GM18861 (cell line): ENCODE measurements around the gene ELMO1.

ENCODE experiments used
- ATAC-seq: cut with Tn5 transposase; IDR thresholded peaks from one replicate; pipeline ENCODE4 v1.9.1; 2021; ENCODE audit not compliant: unreplicated experiment

The ELMO1 gene

DNA sequence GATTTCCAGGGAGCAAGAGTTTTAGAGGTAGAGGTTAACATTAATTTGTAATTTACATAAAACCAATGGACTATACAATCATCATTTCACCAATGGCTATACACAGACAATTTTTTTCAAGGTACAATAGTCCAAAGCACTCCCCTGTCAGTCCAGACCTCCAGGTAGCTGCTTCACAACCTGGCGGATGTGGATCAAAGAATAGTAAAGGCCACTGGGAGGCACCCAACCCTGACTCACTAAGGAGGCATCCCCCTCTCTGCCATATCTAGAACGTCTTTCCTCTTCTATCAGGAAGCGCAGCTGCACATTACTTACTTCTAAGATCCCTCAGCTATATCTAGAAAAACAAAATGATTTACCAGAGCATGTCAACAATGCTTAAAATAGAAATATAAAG is 506.6 kb downstream of the ELMO1 start:
- no peak for ATAC-seq

DNA sequence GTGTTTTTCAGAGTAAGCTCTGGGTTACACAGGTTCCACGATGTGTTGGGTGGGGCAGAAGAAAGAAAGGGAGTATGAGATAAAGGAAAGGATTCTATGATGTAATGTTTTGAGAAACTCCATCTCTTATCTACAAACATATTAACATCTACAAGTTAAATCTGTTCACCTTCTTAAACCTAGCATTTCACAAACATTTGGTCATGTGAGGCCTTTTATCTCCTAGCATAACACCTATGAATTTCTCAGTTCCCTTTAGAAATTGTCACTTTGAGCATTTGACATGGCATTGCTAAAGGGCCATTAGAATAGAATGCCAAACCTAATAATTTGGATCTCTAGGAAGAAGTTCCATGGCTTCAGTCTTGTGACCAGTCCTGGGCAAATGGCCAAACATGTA is 507.3 kb downstream of the ELMO1 start:
- no peak for ATAC-seq

DNA sequence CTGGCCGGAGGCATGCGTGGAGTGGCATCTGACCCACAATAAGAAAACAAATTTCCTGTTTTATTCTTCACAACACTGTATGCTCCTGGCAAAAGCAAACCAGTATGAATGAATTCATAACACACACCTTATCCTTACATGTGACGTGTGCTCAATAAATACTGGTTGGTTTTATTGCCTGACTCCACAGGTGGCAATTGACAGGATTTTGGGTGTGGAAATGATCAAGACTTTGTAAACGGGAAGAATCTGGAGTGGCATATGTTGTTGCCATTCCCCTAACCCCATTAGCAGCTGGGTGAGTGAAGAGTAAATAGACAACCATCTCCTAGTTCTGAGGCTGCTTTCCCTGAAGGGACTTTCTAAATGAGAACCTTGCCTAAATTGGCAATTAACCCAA is 508.8 kb downstream of the ELMO1 start:
- no peak for ATAC-seq

DNA sequence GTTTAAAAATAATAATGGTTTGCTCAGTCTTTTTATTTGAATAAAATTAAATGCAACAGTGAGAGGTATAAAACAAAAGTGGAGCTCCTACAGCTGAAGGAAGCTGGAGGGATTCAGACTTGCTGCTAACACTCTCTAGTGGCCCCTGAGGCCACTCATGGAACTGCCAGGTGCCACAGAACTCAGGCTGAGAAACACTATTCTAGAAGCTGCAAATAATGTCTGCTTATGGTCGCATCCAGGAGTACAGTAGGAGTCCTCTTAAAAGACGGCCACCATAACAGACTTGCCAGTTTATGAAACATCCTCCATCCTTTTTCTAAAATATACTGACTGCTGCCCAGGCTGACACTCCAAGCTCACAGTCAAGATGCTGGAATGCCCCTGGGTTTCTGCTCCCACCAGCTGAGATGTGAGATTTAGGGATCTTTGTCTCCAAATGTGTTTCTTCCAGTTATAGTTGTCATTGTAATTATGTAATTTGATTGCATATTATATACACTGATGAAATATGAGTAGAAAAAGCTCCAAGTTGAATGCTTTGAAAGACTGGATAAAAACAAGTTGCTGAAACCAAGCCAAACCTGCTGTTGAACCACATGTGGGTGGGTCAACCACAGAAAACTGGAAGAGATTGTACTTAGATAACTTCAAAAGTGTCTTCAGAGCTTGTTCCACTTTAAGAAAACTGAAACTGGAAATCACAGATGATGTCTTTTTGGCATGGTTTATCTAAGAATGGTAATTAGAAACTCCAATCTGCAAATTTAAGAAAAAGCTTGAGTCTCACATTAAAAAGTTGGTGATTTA is 510.7 kb downstream of the ELMO1 start:
- ATAC-seq: no peak

DNA sequence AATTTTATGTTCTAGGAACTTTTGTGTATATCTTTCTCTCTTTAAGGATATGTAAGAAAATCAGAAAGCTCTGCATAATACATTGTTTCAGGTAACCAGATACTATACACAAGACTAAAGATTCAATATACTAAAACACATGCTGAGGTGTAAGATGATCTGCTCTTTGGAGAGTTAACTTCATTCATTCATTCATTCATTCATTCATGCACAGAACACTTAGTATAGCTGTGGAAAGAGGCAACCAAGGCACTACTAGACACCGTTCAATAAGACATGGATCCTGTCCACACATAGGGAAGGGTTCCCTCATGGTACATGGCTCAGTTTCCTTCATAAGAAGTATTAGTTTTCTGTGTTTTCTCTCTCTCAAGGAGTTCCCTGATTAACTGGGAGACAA is 516.8 kb downstream of the ELMO1 start:
- no peak for ATAC-seq

DNA sequence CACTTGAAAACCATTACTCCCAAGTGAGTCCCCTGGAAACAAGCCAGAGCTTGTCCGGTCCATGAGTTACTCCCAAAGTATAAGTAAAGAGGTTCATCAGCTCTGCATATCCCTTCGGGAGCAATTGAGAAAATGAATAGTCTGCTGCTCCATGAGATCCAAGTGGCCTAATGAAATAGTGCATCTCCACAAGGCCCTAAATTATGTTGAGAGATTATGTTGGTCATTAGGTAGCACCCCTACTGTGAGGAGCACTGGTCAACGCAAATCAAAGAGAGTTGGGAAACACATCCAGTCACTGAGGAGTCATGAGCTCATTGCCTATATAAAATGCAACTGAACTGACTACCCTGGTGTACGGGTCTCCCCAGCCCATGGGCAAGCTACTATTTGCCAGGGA is 518.9 kb downstream of the ELMO1 start:
- ATAC-seq: no peak

DNA sequence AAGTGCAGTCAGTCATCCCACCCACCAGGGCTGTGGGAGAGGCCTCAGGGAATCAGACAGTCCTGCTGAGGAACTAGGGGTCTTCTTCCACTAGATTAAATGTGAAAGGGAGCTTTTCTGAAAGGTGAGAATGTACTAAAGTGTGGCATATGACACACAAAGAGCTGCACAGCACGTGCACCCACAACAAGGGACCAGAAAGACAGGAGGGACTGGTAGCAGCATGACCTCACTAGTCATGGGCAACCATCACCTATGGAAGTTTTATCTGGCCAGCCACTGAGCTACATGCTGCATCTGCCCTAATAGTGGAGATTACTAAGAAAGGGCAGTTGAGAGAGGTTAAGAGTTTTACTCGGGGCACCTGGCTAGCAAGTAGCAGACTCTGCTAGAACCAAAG is 519.9 kb downstream of the ELMO1 start:
- ATAC-seq: no peak

DNA sequence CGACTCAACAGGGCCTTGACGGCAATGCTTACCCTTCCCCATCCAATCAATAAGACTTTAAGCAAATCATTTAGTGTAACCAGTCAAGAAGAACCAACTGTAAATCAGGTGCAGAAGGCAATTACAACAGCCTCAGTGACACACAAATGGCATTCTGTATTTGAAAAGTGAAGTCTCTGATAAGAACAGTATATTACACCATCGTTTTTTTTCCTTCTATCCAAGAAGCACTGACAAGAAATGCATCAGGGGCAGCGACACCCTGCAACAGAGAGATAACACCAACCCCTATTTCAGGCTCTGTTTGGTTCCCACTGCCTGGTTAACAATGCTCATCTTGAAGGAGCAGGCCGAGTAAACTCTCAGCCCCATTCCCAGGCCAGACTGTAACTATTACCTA is 520.4 kb downstream of the ELMO1 start:
- no peak for ATAC-seq

DNA sequence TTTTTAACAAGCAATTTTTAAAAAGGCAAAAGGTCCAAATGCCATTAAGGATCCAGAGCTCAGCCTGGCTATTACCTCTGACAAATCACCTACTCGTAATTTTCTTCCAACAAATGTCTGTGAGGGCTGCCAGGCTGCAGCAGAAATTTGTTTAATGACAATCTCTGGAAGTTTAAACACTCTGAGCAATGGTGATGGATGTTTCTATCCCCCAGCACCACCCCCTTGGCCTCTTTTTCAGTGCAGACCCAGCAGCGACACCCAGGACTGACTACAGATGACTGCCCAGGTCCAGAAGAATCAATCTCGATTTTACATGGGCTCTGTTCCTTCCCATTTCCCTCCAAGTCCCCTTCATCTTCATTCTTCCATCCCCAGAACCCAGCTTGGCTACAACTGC is 523.0 kb downstream of the ELMO1 start:
- no peak for ATAC-seq

DNA sequence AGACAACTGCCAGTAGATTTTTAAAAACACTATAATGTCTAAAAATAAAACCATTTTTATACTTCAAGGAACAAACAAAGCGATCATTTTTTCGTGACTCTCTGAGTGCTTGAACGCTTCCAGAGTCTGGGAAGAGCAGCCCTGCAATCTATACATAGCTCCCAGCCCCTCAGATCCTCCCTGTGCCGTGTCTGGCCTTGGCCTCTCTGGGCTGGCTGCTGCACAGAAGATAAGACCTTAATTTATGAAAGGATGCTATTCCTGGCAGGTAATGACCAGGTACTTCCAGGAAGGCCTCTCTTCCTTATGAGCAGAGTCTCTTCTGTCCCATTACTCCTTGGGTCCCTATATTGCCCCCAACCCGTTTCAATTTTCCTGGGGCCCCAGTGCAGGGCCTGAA is 523.5 kb downstream of the ELMO1 start:
- no peak for ATAC-seq

DNA sequence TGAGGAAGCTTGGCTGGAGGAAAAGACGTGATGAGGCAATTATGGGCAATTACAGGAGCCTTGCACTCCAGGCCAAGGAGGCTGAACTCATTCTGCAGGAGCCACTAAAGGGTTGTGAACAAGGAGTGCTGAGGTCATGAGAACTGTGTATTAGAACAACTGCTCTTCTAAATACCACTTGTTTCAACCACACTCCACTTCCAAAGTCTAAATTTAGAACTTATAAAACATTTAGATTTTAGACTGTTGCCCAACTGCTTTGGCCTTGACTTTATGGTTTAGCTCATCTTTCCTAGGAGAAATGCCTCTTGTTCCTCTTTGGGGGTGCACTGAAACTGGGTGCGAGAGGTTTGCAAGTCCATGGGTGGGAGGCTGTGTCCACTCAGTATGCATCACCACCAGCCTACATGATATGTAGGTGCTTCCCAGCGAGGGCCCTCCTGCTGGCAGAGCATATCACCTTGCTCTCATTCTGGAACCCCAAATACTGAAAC is 524.7 kb downstream of the ELMO1 start:
- ATAC-seq: no peak

DNA sequence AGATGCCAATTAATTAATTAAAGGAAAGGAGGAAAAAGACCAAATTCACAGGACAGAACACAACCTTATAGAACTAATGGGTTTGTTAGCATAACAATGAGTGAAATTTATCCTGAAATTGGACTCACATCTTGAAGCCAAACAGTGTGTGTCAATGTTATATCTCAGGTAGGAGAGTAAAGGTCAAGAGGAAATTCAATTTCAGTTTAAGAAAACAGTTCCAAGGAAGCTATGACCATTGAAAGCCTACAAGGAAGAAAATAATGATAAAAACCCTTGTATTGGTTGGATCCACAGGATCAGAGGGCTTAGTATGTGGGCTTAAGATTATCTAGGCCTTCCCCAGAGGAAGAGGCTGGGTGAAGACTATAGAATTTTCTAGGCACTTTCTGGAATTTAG is 525.5 kb downstream of the ELMO1 start:
- no peak for ATAC-seq

DNA sequence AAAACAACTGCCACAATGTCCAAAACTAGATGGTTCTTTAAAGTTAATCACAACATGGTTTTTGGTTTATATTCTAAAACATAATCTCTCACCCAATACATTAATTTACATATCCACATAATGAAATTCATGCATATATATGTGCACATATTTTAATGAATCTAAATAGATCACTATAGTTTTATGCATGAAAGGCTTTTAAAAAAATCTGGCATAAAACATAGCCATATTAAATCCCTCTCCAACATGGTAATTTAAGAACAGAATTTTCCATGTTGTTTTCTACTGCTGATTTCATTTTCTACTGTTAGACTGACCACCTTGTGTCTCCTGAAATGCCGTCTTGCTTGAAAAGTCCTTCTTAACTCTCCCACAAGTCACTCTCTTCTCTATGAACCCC is 528.2 kb downstream of the ELMO1 start:
- no peak for ATAC-seq

DNA sequence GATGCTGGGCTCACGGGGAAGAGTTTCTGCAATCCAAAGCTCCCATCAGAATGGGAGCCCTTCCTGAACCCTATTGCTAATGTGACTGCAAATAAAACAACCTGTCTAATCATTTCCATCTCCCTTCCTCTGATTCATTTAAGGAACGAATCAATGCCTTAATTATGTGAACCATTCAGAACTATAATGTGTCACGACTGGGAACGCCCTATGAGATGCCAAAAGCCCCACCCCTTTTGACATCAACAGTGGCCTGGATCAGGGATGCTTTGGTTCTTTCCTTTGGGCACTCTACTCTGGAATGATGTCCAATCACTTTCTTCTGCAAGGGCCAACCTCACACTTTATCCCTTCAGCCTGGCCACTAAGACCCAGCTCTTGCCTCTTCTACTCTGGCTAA is 528.9 kb downstream of the ELMO1 start:
- ATAC-seq: no peak

DNA sequence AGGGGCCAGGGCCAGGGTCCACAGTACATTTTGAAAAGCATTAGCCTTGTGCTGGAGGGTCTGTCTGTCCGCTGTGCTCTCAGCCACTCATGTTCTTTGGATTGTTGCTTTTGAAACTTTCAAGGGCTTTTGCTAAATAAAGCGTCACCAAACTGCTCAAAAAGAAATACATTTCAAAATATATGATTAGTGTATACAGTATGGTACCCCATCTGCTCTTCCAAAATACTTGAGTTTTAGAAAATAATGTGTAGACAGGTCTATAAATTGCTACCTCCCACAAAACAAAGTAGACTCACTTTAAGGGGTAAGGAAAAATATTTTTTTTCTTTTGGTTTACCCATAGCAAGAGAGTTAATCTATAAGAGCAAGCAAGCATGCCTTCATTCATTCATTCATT is 530.1 kb downstream of the ELMO1 start:
- ATAC-seq: no peak

DNA sequence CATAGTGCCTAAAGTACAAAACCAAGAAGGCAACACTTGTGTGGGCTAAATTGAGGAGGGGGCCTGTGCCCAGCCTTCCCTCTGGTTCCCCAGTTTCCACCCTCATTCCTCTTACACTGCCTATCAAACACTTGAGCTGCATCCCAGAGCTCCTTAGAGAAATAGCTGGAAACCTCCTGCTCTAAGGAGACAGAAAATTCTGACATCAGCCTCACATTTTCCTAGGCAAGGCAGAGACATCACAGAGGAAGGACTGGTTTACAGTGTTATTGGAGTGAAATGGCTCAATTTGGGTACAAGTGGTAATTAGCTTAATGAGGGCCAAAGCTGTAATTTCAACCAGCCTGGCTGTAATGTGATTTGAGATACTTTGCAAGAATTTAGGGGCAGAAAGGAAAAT is 532.0 kb downstream of the ELMO1 start:
- ATAC-seq: no peak

DNA sequence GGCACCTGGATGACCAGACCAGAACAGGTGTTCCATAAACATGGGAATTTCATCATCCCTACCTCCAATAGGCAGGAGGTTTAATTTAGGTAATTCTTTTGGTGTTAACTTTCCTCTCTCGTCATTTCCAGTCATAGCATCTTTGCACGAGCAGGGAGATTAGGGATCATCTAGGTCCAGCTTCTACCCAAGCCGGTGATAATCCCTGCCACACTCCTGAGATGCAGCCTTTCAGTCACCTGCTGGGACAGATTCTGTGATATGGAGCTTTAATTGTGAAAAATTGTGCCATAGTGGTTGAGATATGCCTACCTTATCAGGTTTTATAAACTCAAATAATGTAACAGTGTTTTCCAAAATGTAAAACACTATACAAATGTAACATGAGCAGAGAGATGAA is 532.5 kb downstream of the ELMO1 start:
- ATAC-seq: no peak

DNA sequence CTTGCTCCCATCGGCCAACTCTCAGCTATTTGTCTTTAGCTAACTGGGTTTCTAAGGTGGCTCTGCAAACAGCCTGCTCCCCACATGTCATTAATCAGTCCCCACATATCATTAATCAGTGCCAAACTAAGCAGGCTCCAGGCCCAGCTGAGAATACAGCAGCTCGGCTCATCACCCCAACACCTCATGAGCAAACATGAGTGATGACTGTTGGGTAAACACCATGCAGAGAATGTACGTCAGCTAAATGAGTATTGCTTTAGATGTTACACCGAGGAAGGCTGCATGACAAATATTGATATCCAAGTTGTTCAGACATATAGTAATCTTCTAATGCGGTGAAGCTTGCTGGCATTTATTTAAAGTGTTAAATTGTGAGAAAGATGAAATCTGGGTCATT is 536.9 kb downstream of the ELMO1 start:
- ATAC-seq: no peak

DNA sequence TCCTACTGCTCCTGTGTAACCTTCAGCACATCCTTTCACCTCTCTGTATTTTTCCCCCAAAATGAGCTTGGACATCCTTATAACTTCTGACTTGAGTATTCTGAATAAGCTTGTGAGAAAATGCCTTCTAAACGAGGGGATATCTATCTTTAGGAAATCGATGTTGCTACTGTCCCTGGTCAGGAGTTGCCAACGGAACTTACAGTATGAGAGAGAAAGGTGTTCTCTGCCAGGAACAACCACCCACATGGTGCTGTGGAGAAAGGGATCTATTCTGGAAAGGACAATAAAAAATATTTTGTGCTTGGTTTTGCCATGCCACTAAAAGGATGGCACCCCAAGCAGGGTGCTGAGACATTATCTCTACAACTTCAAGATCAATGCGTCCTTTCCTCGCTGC is 537.8 kb downstream of the ELMO1 start:
- ATAC-seq: no peak

DNA sequence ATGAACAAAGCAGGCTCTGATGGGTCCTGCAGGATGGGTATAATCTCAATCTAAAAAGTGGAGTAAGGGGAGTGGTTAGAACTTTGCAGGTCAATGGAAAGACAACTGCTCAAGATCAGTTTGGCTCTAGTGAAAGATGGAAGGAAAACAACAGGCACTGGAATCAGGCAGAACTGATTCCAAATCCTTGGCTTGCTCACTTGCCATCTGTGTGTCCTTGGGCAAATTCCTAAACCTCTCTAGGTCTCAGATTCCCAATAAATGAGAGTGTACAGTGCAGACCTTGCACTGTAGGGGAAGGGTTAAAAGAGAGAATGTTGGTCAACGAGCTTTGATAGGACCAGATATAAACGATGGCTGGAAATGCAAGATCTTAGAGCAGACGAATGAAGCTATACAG is 538.3 kb downstream of the ELMO1 start:
- ATAC-seq: no peak

DNA sequence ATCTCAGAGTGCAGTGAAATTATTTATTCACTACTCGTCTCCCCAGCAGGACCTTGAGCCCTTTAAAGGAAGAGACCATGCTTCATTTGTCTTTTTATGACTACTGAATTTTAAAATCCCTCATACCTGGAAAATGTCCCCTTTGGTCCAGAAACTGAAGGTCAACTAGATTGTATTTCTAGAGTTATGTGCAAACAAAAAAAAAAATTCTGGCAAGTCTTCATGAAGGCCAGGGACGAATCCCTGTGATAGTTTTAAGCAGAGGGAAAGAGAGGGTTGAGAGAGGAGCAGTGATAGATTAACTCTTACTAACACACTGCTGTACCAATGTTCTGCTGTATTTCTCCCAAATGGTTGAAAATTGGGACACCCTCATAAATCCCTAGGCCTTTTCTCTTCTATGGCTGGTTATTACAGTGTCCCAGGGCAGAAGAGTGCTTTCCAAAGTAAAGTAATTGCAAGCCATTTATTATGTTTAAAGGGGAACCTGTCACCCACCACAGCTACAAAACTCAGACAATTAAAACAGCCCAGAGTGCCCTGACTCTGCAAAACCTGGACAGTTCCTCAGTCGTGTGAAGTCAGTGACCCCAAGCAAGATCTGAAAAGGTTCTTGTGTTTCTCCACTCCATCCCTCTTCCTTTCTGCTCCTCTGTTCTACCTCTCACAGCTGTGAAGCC is 541.6 kb downstream of the ELMO1 start:
- ATAC-seq: no peak

DNA sequence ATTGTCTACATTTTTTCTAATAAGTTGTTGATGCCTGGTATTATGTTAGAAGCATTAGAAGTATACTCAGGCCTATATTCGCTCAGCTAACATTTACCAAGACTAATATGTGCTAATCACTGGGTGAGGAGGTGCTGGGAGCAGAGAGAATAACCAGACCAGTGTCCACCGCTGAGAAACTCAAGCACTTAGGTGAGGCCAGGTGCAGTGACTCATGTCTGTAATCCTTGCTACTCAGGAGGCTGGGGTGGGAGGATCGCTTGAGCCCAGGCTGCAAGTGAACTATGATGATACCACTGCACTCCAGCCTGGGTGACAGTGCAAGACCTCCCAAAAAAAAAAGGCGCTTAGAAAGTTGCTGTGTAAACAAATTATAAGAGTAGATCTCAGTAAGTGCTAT is 542.2 kb downstream of the ELMO1 start:
- ATAC-seq: no peak

DNA sequence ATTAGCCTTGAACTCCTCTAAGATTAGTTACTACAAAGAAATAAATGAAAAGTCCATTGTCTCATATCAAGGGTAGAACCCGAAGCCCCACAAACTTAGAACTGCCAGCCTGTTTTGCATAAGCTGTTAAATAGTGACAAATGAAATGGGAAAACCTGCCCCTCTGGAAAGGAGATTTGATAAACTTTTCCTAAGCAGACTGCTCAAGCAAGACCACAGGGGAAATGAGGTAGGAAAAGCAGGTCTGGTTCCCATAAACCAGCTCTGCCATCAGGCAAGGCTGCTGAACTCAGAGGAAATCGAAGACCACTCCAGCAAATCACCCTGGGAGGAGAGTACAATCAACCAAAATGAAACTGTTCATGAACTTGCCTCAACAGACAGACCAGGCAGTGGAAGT is 542.8 kb downstream of the ELMO1 start:
- no peak for ATAC-seq
